Ovary (tissue), 9 donors: Measurements from ENCODE around the gene CSTF2. TPM values are rescaled to one million over a fixed set of nuclear protein-coding genes. Genes with fewer than 3 reads are reported as not detected.

Source experiments
- DNase-seq, 5 donors: peaks; one replicate each; pipeline ENCODE4 v3.0.0-alpha.2; 2019 to 2020
- H3K27ac ChIP-seq, 2 donors: fragments of 200-600 bp; one replicate each; pipeline versions ENCODE4 v1.5.1 to v1.8.0; 2019 to 2022
- H3K27me3 ChIP-seq: fragments of 200-600 bp; one replicate; pipeline ENCODE4 v1.8.0; 2022
- H3K36me3 ChIP-seq: fragments of 200-600 bp; sonication (generic); one replicate; pipeline ENCODE4 v1.5.1; 2019
- H3K4me1 ChIP-seq: one replicate; pipeline ENCODE4 v1.8.1; 2013; ENCODE audit warnings: mild to moderate bottlenecking, moderate library complexity; ENCODE audit not compliant: insufficient read depth
- H3K4me3 ChIP-seq: fragments of 200-600 bp; sonication (generic); one replicate; pipeline ENCODE4 v1.5.1; 2017
- H3K9me3 ChIP-seq, 2 donors: fragments of 200-600 bp in 1 of 2; sonication (generic) in 1 of 2; one replicate each; pipeline versions ENCODE4 v1.5.1 to v1.8.1; 2013 to 2019; ENCODE audit warnings: mild to moderate bottlenecking in 1 of 2, moderate library complexity in 1 of 2
- EP300 ChIP-seq: sonication (generic); formaldehyde crosslinking; IDR thresholded peaks from one replicate; pipeline ENCODE4 v1.6.1; 2017; ENCODE audit warnings: antibody characterized with exemption
- POLR2A ChIP-seq: fragments of 450-650 bp; IDR thresholded peaks from one replicate; pipeline ENCODE4 v1.6.1; 2017; ENCODE audit warnings: antibody characterized with exemption, mild to moderate bottlenecking, moderate library complexity
- WGBS, 3 donors: extraction: QIAGEN DNeasy Blood & Tissue Kit in 1 of 3; methylation state at CpG; one replicate each; pipeline versions ENCODE4 v1.1.5 to v1.1.7; 2013 to 2017; 5-methylcytosine and 5-hydroxymethylcytosine counted together
- intact Hi-C, 4 donors: fragments of 100-400 bp; cut with DNase I; formaldehyde crosslinking; loops; one replicate each; pipeline versions ENCODE4 v1.11.0 to v1.15.1; 2022 to 2023
- polyA plus RNA-seq, 2 donors: library from polyadenylated mRNA; stranded (reverse); fragments of 200-250 nt in 1 of 2; fragments of 350-450 nt in 1 of 2; fragmentation: Illumina TruSeq in 1 of 2; extraction: RNeasy Lipid Tissue Mini Kit (QIAGEN cat#74804) in 1 of 2; gene quantifications; one replicate each; pipeline ENCODE4 v1.2.3, GENCODE V29; 2013 to 2014
- total RNA-seq, 7 donors: library from RNA; depleted of rRNA in 2 of 7; stranded (reverse); fragments of >200 nt in 2 of 7; fragmentation: NEBNext Ultra II Directional in 3 of 7; extraction: Animal tissue kit (Norgen Biotek cat#: 25700) in 3 of 7; gene quantifications; one replicate each; pipeline versions ENCODE4 v1.1.0 to v1.2.4, GENCODE V29; 2016 to 2023
- TF ChIP-seq, protein P1 (sequence below), 3 donors: fragments of 450-650 bp in 2 of 3; fragments of 200-600 bp in 1 of 3; IDR thresholded peaks; one replicate each; pipeline versions ENCODE4 v1.5.1 to v1.8.0; 2016 to 2022; ENCODE audit warnings: antibody characterized with exemption in 3 of 3, mild to moderate bottlenecking in 1 of 3
- donor health status: DM: no; HTN: no; CAD: no; lungs with moderate emphysema.
- donor health status: DM: no; HTN: no; CAD: no.
- donor health status: Bipolar disorder and iron deficiency.
- donor health status: DM: yes; HTN: yes; CAD: no.
- donor health status: DM: no; HTN: no; CAD: no.
- donor health status: DM: yes; HTN: yes; CAD: no.

Gene CSTF2
- total and polyA plus RNA-seq, 9 donors: 4.4 to 12.8 (median 9.6) TPM

DNA sequence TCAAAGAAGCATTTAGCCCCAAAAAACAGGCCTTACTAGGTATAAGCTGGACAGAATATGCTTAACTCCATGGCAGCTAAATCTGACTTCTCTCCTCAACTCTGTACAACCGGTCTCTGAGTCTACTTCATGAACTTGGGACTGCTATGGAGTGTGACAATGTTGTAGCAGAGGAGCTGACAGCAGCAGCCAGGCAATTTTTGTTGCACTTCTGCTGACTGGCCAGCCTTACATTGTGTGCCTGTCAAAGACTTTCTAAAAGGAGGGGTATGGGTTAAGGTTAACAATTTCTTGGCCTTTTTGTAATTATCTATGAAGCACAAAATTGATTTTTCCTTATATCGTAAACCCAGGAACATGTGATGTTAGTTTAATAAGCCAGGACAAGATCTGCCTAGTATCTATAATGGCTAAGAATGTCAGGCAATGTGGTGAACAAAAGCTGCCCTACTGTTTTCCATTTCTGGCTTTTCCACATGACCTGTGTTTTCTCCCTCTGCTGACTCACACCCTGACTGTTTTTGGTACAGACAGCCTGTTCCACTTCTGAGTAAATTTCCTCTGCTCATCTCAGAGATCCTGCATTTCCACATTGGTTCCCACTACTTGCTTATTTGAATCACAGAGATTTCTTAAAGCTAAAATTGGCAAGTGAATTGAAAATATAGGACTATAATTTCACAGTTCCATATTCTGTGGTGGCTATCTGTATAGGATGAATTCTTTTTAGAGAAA, 44.6 kb downstream of the CSTF2 start:
- no peak for TF ChIP-seq EP300
- TF ChIP-seq, protein P1, sequence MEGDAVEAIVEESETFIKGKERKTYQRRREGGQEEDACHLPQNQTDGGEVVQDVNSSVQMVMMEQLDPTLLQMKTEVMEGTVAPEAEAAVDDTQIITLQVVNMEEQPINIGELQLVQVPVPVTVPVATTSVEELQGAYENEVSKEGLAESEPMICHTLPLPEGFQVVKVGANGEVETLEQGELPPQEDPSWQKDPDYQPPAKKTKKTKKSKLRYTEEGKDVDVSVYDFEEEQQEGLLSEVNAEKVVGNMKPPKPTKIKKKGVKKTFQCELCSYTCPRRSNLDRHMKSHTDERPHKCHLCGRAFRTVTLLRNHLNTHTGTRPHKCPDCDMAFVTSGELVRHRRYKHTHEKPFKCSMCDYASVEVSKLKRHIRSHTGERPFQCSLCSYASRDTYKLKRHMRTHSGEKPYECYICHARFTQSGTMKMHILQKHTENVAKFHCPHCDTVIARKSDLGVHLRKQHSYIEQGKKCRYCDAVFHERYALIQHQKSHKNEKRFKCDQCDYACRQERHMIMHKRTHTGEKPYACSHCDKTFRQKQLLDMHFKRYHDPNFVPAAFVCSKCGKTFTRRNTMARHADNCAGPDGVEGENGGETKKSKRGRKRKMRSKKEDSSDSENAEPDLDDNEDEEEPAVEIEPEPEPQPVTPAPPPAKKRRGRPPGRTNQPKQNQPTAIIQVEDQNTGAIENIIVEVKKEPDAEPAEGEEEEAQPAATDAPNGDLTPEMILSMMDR (IDR thresholded peaks at IDR 0.05): no peak
- no peak for TF ChIP-seq POLR2A
- WGBS, 3 donors: 45 to 55% (median 51%) methylated on average over 2 of the region's 2 CpGs
- no peak for DNase-seq
- intact Hi-C loops: no loop called here
- Histone ChIP-seq H3K9me3 (no peaks in the 10 kb centered on the region), H3K4me1 (no peaks in the 10 kb centered on the region), H3K27me3 (no peaks in the 10 kb centered on the region), H3K36me3 (no peaks in the 10 kb centered on the region), H3K4me3 (no peak overlapping the region), H3K27ac (no peak overlapping the region)

- 44 to 54% (median 50%) methylated on average over 2 of the region's 2 CpGs for WGBS, 3 donors
Observed at GRCh38 chrX:100868273-100868672, 48.1 kb downstream of the CSTF2 start.

DNA sequence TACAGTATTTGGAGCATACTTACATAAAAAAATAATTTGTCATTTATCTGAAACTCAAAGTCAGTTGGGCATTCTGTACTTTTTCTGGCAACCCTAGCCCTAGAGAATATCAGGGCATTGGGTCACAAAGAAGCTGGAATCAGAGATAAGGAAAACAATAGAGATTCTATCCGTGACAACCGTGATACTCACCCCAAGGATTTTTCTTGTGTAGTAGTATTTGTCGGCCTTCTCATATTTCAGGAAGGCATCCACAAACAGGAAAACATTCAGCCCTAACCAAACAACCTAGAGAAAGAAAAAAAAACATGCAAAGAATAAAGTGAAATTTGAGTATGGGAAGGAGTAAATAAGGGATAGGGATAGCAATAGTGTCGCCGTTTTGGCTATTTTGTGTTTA, 50.3 kb downstream of the CSTF2 start:
- Histone ChIP-seq H3K4me3 (no peak overlapping the region), H3K9me3 (no peaks in the 10 kb centered on the region), H3K27me3 (no peaks in the 10 kb centered on the region), H3K36me3 (no peaks in the 10 kb centered on the region), H3K4me1 (no peaks in the 10 kb centered on the region), H3K27ac (no peak overlapping the region)
- TF ChIP-seq EP300 (no peak), POLR2A (no peak)
- WGBS, 3 donors: 54 to 71% (median 71%) methylated on average over 5 of the region's 5 CpGs
- intact Hi-C loops: no loop called here
- no peak for DNase-seq

More at GRCh38 chrX:100868273-100868672, 48.1 kb downstream of the CSTF2 start:
- Histone ChIP-seq H3K4me1 (no peaks in the 10 kb centered on the region), H3K27me3 (no peaks in the 10 kb centered on the region), H3K9me3 (no peaks in the 10 kb centered on the region), H3K4me3 (no peak overlapping the region), H3K27ac (no peak overlapping the region), H3K36me3 (no peaks in the 10 kb centered on the region)
- intact Hi-C loops: no loop called here
- no peak for DNase-seq
- TF ChIP-seq, protein P1 (IDR thresholded peaks at IDR 0.05): no peak
- TF ChIP-seq POLR2A: no peak
- no peak for TF ChIP-seq EP300

- 51 to 56% (median 52%) methylated on average over 9 of the region's 9 CpGs for whole genome bisulfite sequencing, 3 donors
- TF ChIP-seq, protein P1 (IDR thresholded peaks at IDR 0.05): no peak
- no peak for TF ChIP-seq EP300
- TF ChIP-seq POLR2A: no peak
- Histone ChIP-seq H3K4me3 (no peak overlapping the region), H3K36me3 (no peaks in the 10 kb centered on the region), H3K27ac (no peak overlapping the region), H3K9me3 (no peaks in the 10 kb centered on the region), H3K4me1 (no peaks in the 10 kb centered on the region), H3K27me3 (no peaks in the 10 kb centered on the region)
- intact Hi-C loops: no loop called here
- DNase-seq: no peak
Observed at GRCh38 chrX:100871594-100872560, 51.7 kb downstream of the CSTF2 start.
